Measurements from ENCODE around the gene KLKB1.

The KLKB1 gene

DNA sequence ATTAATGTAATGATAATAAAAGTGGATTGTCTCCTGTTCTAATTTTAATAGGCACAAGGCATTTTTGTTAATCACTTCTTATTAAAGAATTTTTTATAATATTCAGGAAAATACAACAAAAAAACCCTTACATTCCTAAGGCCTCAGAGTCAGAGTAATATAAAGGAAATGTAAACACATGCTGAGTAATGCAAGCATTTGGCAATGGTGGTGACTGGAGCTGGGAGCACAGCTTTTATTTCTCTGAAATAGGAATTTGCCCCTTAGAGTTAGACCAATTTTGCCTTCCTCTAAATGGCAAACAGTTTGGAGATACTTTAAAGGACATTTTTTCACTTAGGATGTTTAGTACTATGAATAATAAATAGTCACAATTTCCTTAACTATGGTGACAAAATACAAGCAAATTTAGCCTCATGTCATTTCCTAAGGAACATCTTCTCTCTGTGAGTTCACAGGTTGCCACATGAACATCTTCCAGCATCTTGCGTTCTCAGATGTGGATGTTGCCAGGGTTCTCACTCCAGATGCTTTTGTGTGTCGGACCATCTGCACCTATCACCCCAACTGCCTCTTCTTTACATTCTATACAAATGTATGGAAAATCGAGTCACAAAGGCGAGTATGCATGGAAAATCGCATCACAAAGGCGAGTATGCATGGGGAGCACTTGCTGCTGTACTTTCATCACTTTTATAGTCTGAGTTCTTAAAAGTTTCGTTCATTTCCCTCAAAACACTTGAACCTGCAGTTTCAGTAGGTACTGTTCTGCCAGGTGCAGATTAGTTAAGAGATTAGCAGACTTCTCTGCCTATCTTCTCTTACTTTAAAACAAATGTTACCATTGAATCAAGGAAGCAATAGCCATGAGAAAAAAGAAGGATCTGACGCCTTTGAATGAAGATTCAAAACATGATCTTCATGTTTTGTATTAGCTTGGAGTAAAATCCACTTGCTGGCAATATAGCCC is 22.8 kb downstream of the KLKB1 start:
- Histone ChIP-seq H3K4me3 (ENCODE audit: low read length) (no peak overlapping the region), H3K4me2 (ENCODE audit: low read depth, low read length) (no peak overlapping the region)
- TF ChIP-seq EZH2phosphoT487 (IDR thresholded peaks at IDR 0.05; ENCODE audit: low read length) = no peak
- TF ChIP-seq EZH2 (optimal IDR thresholded peaks at IDR 0.05; ENCODE audit: low read depth, low read length) = no peak
- TF ChIP-seq, protein P1, sequence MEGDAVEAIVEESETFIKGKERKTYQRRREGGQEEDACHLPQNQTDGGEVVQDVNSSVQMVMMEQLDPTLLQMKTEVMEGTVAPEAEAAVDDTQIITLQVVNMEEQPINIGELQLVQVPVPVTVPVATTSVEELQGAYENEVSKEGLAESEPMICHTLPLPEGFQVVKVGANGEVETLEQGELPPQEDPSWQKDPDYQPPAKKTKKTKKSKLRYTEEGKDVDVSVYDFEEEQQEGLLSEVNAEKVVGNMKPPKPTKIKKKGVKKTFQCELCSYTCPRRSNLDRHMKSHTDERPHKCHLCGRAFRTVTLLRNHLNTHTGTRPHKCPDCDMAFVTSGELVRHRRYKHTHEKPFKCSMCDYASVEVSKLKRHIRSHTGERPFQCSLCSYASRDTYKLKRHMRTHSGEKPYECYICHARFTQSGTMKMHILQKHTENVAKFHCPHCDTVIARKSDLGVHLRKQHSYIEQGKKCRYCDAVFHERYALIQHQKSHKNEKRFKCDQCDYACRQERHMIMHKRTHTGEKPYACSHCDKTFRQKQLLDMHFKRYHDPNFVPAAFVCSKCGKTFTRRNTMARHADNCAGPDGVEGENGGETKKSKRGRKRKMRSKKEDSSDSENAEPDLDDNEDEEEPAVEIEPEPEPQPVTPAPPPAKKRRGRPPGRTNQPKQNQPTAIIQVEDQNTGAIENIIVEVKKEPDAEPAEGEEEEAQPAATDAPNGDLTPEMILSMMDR (IDR thresholded peaks at IDR 0.05; ENCODE audit: low read length) = no peak

DNA sequence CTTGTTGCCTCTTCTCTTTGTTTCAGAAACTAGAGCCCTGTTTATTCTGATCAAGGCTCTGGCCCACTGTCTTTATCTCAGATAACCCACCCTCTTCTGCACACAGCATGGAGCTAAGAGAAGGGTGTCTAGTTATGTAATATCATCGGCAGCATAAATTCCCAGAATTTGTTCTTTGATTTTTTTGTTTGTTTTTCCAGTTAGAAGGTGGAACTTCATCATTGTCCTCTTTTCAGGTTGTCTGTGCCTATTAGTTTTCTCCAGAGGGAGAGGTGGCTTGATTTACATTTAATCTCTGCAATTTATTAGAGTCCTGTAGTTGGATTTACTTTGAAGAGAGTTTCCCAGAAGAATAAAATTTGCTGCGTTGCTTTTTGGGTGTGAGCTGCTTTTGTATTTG is 23.5 kb downstream of the KLKB1 start:
- peak overlapping the region; percentile 1; the same call in 1 of the 2 replicates for H3K27ac ChIP-seq (ENCODE audit: low read length)

More for the DNA sequence above, 22.8 kb downstream of the KLKB1 start:
- Histone ChIP-seq H4K20me1 (ENCODE audit: insufficient read depth, low read length) (no peaks in the 10 kb centered on the region), H3F3A (ENCODE audit: insufficient read depth, low read length) (no peaks in the 10 kb centered on the region; the same call in 1 of the 2 replicates), H3K27ac (ENCODE audit: low read length) (peak overlapping the region; percentile 1; the same call in 1 of the 2 replicates), H3K9me3 (replicated peaks; ENCODE audit: insufficient read depth, low read length) (no peaks in the 10 kb centered on the region), H3K79me2 (ENCODE audit: low read length) (no peaks in the 10 kb centered on the region), H3K9me2 (replicated peaks; ENCODE audit: insufficient read depth, low read length) (no peaks in the 10 kb centered on the region), H3K36me3 (replicated peaks; ENCODE audit: insufficient read depth, low read length) (no peaks in the 10 kb centered on the region), H3K27me3 (replicated peaks; ENCODE audit: insufficient read depth, low read length) (no peaks in the 10 kb centered on the region), H2AFZ (ENCODE audit: low read length) (no peak overlapping the region), H3K9ac (ENCODE audit: low read length) (no peak overlapping the region), H3K4me1 (ENCODE audit: low read length) (peaks cover 9% of the 10 kb centered on the region; the same call in 1 of the 2 replicates)
- peak; percentile 53 for DNase-seq

DNA sequence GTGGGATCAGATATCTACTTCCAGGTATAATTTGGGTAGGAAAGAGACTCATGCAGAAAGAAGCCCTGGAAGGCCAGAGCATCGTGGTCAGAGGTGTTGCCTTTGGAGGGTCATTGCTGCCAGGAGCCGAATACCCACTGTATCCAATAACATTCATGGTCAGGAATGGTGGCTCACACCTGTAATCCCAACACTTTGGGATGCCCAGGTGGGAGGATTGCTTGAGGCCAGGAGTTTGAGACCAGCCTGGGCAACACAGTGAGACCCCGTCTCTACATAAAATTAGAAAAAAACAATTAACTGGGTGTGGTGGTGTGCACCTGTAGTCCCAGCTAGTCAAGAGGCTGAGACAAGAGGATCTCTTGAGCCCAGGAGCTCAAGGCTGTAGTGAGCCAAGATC is 27.8 kb downstream of the KLKB1 start:
- Histone ChIP-seq H3K4me3 (ENCODE audit: low read length) (no peak overlapping the region), H2AFZ (ENCODE audit: low read length) (no peak overlapping the region), H3K4me1 (ENCODE audit: low read length) (peaks cover 9% of the 10 kb centered on the region; the same call in 1 of the 2 replicates), H3K9me2 (replicated peaks; ENCODE audit: insufficient read depth, low read length) (no peaks in the 10 kb centered on the region), H4K20me1 (ENCODE audit: insufficient read depth, low read length) (no peaks in the 10 kb centered on the region), H3K9me3 (replicated peaks; ENCODE audit: insufficient read depth, low read length) (no peaks in the 10 kb centered on the region), H3K4me2 (ENCODE audit: low read depth, low read length) (no peak overlapping the region), H3K36me3 (replicated peaks; ENCODE audit: insufficient read depth, low read length) (no peaks in the 10 kb centered on the region), H3K79me2 (ENCODE audit: low read length) (no peaks in the 10 kb centered on the region), H3F3A (ENCODE audit: insufficient read depth, low read length) (no peaks in the 10 kb centered on the region; the same call in 1 of the 2 replicates), H3K27ac (ENCODE audit: low read length) (no peak overlapping the region), H3K9ac (ENCODE audit: low read length) (no peak overlapping the region), H3K27me3 (replicated peaks; ENCODE audit: insufficient read depth, low read length) (no peaks in the 10 kb centered on the region)
- DNase-seq = no peak
- TF ChIP-seq, protein P1 (IDR thresholded peaks at IDR 0.05; ENCODE audit: low read length) = no peak
- TF ChIP-seq EZH2 (optimal IDR thresholded peaks at IDR 0.05; ENCODE audit: low read depth, low read length) = no peak
- TF ChIP-seq EZH2phosphoT487 (IDR thresholded peaks at IDR 0.05; ENCODE audit: low read length) = no peak

More for the DNA sequence above, 23.5 kb downstream of the KLKB1 start:
- H2AFZ ChIP-seq (ENCODE audit: low read length) = no peak overlapping the region
- H3K4me1 ChIP-seq (ENCODE audit: low read length) = peaks cover 9% of the 10 kb centered on the region; the same call in 1 of the 2 replicates
- H3K79me2 ChIP-seq (ENCODE audit: low read length) = no peaks in the 10 kb centered on the region
- H3F3A ChIP-seq (ENCODE audit: insufficient read depth, low read length) = no peaks in the 10 kb centered on the region; the same call in 1 of the 2 replicates
- no peaks in the 10 kb centered on the region for H3K9me3 ChIP-seq (replicated peaks; ENCODE audit: insufficient read depth, low read length)
- H3K36me3 ChIP-seq (replicated peaks; ENCODE audit: insufficient read depth, low read length) = no peaks in the 10 kb centered on the region
- no peak overlapping the region for H3K4me3 ChIP-seq (ENCODE audit: low read length)
- H3K9ac ChIP-seq (ENCODE audit: low read length) = no peak overlapping the region
- no peak overlapping the region for H3K4me2 ChIP-seq (ENCODE audit: low read depth, low read length)
- no peak for TF ChIP-seq EZH2phosphoT487 (IDR thresholded peaks at IDR 0.05; ENCODE audit: low read length)
- no peak for TF ChIP-seq EZH2 (optimal IDR thresholded peaks at IDR 0.05; ENCODE audit: low read depth, low read length)
- TF ChIP-seq, protein P1 (IDR thresholded peaks at IDR 0.05; ENCODE audit: low read length) = no peak
- DNase-seq = no peak
- H4K20me1 ChIP-seq (ENCODE audit: insufficient read depth, low read length) = no peaks in the 10 kb centered on the region
- no peaks in the 10 kb centered on the region for H3K9me2 ChIP-seq (replicated peaks; ENCODE audit: insufficient read depth, low read length)
- no peaks in the 10 kb centered on the region for H3K27me3 ChIP-seq (replicated peaks; ENCODE audit: insufficient read depth, low read length)
